LNCAP (cell line): ENCODE measurements around the gene PRDM16.

Experiments
- CTCF ChIP-seq: fragments of 450-650 bp; IDR thresholded peaks from 2 replicates; pipeline ENCODE4 v1.5.1; 2017; ENCODE audit warnings: mild to moderate bottlenecking

PRDM16 gene

GRCh38 chr1:3420218-3420951 is 351.4 kb downstream of the PRDM16 start:
- TF ChIP-seq CTCF = no peak

GRCh38 chr1:3422638-3423037 is 353.6 kb downstream of the PRDM16 start:
- no peak for TF ChIP-seq CTCF

DNA sequence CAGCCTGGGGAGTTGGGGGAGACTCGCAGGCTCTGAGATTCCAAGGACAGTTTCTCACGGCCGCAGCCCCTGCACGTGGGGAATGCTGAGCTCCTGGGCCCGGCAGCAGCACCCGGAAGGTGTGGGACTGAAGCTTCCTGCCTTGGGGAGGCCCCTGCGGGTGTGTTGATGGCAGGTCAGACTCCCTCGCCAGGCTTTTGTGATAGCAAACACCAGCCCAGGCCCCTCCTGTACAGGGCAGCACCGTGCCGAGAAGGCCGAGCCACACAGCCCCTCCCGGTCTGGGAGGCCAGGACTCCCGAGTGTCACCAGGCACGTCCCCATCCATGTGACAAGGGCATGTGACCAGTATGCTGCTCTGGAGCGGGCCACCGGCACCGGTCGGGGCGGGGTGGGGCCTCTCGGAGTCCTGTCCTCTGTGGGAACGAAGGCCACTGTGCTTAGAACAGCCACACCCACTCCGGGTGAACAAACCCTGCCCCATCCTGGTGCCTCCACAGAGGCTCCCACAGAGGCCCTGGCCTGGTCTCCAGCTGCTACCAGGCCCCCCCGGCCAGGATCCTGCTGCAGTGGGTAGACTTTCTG is 354.3 kb downstream of the PRDM16 start:
- TF ChIP-seq CTCF = no peak

DNA sequence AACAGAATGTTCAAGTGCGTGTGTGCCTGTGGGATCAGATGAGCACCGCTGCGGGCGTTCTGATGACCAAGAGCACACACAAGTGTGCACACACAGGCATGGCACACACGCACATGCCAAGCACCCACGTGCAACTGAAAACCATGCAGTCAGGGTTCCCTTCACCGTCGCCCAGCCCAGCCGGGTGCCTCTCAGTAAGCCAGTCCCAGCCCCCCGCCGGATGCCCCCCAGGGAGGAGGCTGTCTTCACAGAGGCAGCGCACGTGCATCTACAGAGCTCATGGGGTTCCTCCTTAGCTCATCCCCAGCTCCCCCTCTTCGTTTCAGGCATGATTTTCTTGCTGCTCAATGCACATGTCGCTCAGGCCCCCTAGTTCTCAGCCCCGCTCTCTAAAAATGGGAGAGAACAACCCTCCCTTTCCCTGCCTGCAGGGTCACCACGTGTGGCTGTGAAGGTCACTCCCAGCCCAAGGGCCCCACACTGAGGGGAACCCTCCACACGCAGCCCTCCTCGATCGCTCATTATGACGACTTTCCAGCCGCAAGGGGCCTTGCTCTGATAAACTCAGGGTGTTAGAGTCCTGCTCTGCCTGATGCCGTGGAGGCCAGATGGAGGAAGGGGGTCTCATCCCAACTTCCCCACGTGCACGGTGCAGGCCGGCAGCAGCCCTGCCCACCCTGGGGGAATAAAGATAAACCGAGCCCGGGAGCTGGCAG is 355.1 kb downstream of the PRDM16 start:
- no peak for TF ChIP-seq CTCF

DNA sequence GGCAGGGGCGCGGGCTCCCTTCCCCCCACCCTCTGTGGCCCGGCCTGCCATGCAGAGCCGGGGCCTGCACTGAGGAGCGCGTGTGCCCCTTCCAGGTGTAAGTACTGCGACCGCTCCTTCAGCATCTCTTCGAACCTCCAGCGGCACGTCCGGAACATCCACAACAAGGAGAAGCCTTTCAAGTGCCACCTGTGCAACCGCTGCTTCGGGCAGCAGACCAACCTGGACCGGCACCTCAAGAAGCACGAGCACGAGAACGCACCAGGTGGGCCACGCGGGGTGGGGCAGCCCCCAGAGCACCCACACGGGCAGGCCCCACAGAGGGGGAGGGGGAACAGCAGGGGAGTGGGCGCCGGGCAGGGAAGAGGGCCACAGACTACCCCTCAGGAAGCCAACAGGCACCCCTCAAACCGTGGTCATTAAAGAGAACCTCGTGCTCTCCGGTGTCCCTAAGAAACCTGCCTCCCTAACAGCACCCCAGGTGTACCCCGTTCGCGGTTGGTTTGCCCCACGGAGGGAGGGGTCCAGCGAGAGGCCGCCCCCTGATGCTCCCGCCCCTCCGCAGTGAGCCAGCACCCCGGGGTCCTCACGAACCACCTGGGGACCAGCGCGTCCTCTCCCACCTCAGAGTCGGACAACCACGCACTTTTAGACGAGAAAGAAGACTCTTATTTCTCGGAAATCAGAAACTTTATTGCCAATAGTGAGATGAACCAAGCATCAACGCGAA is 356.6 kb downstream of the PRDM16 start:
- no peak for TF ChIP-seq CTCF

DNA sequence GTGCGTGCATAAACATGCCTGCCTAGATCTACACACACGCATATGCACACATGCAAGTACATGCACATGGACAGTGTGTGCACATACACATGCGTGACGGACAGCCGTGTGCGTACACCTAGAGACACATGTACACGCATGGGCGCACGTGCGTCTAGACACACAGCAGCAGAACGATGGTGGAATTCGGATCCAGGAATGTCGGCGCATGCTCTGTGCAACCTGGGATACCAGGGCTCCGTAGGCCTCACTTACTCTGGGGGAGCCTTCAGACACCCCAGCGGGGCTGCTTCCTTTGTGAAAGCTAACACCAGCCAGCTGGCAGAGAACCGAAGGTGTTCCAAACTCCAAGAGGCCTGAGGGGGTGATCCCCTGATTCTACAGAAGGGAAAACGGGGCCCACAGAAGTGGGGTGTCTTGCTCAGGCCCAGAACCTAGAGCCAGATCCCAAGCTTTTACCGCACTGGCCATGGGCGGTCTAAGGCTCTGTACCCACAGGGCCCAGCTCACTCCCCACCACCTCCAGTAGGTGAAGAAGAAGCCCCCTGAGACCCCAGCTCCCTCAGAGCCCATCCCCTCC is 358.0 kb downstream of the PRDM16 start:
- TF ChIP-seq CTCF = no peak
